Measurements from ENCODE around the gene RFTN1. TPM values are rescaled to one million over a fixed set of nuclear protein-coding genes. Genes with fewer than 3 reads are reported as not detected.

RFTN1 gene
- total and polyA plus RNA-seq, 10 of the 15 experiments (the other 5 are each of a cell fraction or from before 2014, with no cell fraction given), result 20.6 to 213 (median 147) TPM

DNA sequence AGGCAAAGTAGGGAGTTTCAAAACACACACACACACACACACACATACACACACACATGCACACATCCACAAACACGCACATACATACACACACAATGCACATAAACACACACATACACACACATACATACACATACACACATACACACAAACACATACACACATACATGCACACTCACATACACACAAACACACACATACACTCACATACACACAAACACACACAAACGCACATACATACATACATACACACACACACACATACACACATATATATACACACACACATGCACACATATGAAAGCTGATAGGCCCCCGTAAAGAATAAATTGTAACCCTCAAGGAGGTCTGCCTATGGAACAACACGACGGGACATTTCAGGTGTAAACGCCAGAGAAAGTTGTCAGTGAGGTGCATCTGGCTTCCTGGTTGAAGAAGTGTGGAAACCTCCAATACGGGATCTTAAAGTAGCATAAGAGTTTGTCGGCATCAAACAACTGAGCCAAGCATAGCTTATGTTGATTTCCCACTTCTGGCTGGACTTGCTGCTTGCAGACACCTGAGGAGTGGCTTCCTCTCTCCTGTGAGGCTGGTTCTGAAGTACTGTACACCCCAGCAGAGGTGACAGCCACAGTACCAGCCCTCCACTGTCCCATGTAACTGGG, 5.8 kb downstream of the RFTN1 start (continued):
- TF ChIP-seq, protein P1, sequence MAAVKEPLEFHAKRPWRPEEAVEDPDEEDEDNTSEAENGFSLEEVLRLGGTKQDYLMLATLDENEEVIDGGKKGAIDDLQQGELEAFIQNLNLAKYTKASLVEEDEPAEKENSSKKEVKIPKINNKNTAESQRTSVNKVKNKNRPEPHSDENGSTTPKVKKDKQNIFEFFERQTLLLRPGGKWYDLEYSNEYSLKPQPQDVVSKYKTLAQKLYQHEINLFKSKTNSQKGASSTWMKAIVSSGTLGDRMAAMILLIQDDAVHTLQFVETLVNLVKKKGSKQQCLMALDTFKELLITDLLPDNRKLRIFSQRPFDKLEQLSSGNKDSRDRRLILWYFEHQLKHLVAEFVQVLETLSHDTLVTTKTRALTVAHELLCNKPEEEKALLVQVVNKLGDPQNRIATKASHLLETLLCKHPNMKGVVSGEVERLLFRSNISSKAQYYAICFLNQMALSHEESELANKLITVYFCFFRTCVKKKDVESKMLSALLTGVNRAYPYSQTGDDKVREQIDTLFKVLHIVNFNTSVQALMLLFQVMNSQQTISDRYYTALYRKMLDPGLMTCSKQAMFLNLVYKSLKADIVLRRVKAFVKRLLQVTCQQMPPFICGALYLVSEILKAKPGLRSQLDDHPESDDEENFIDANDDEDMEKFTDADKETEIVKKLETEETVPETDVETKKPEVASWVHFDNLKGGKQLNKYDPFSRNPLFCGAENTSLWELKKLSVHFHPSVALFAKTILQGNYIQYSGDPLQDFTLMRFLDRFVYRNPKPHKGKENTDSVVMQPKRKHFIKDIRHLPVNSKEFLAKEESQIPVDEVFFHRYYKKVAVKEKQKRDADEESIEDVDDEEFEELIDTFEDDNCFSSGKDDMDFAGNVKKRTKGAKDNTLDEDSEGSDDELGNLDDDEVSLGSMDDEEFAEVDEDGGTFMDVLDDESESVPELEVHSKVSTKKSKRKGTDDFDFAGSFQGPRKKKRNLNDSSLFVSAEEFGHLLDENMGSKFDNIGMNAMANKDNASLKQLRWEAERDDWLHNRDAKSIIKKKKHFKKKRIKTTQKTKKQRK (IDR thresholded peaks at IDR 0.05; ENCODE audit: low read depth, low read length), result no peak
- TF ChIP-seq HDGF (IDR thresholded peaks at IDR 0.05) (peak; percentile 99), ATF7 (IDR thresholded peaks at IDR 0.05; ENCODE audit: low read depth) (peak; percentile 24; the same call in 1 of the 2 replicates), SRF (IDR thresholded peaks at IDR 0.05; ENCODE audit: low read depth in 2 of 2, low read length in 2 of 2) (no peak), JUND (IDR thresholded peaks at IDR 0.05; ENCODE audit: low read depth, low read length) (no peak), BCL3 (IDR thresholded peaks at IDR 0.05; ENCODE audit: borderline replicate concordance, insufficient read depth, low read depth, low read length, poor library complexity, severe bottlenecking) (peak; percentile 82), JUNB (IDR thresholded peaks at IDR 0.05) (no peak), MLLT1 (IDR thresholded peaks at IDR 0.05) (peak; percentile 98), USF1 (IDR thresholded peaks at IDR 0.05; ENCODE audit: borderline replicate concordance, extremely low read length, insufficient read depth, low read depth, low read length) (no peak), CUX1 (IDR thresholded peaks at IDR 0.05; ENCODE audit: insufficient replicate concordance, low read depth, low read length) (no peak), SMAD1 (IDR thresholded peaks at IDR 0.05; ENCODE audit: low read depth, partially characterized antibody) (peak; percentile 44), ZNF622 (IDR thresholded peaks at IDR 0.05) (no peak), NR2C1 (IDR thresholded peaks at IDR 0.05) (no peak), SMC3 (IDR thresholded peaks at IDR 0.05; ENCODE audit: borderline replicate concordance, low read length) (no peak), NBN (IDR thresholded peaks at IDR 0.05) (peak; percentile 95)
- TF ChIP-seq, protein P2, sequence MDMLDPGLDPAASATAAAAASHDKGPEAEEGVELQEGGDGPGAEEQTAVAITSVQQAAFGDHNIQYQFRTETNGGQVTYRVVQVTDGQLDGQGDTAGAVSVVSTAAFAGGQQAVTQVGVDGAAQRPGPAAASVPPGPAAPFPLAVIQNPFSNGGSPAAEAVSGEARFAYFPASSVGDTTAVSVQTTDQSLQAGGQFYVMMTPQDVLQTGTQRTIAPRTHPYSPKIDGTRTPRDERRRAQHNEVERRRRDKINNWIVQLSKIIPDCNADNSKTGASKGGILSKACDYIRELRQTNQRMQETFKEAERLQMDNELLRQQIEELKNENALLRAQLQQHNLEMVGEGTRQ (IDR thresholded peaks at IDR 0.05; ENCODE audit: borderline replicate concordance, low read depth, low read length), result no peak
